ENCODE results near the gene EPHB2. TPM values are rescaled to one million over a fixed set of nuclear protein-coding genes. Genes with fewer than 3 reads are reported as not detected.

EPHB2 gene
- total RNA-seq, 1 experiment from 2014 or later = 4.3 TPM

DNA sequence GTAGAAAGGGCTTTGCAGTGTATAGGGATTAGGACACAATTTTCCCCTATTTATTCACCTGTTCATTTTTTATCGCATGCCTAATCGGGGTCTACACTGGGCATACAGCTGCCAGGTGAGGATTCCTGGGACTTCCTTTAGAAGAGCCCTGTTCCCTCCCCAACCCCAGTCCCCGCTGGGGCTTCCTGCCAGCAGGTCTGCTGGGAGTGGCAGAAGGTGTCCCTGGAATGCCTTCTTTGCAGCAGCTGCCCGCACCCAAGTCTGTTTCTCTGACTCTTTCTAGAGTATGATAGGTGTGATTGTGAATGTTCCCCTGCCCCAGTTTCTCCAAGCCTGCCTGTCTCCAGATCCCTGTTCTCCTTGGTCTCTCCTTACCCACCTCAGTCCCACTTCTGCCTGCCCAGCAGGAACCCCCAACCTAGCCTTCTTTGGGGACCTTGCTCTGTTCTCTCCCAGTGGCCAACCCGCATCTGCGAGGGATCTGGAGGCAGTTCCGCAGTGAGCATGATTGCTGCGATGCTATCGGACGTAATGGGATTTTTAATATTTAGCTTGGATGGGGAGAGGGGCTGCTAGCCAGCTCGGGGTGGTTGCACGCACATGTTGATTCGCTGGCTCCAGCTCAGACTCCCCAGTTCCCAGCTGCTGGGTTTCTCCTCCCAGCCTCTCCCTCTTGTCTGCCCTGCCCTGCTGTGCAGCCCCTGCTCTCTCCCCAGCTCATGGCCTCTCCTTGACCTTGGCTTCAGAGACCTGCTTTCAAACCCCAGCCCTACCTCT, 79.8 kb downstream of the EPHB2 start:
- Histone ChIP-seq H3K4me1 (replicated peaks) (no peaks in the 10 kb centered on the region), H3K27ac (no peak overlapping the region), H3K27me3 (replicated peaks) (no peaks in the 10 kb centered on the region), H3K9me3 (replicated peaks) (no peaks in the 10 kb centered on the region), H3K36me3 (no peaks in the 10 kb centered on the region), H3K4me3 (no peak overlapping the region)
- no peak for DNase-seq (ENCODE audit: low read depth in 1 of 2, low spot score in 2 of 2)

DNA sequence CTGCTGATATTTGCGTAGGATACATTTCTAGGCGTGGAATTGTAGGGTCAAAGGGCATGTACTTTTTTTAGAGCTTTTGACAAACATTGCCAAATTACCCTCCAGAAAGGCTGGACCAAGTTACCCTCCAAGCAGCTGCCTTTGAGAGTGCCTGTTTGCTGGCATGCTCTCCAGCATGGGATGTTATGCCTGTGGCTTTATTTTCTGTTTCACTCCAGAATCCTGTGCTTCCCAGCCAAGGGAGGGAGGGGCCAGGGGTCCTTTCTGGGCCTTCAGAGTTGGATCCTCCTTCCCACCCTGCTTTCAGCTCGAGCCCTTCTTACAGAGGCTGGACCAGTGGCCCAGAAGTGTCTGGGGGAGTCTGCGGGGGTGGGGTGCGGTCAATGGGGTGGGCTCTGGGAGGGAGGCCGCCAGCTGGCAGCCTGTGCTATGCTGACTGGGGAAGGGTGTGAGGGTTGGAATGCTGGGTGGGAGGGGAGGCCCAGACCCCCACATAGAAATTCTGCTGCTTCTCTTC, 81.2 kb downstream of the EPHB2 start:
- H3K36me3 ChIP-seq = no peaks in the 10 kb centered on the region
- DNase-seq (ENCODE audit: low read depth in 1 of 2, low spot score in 2 of 2) = no peak

DNA sequence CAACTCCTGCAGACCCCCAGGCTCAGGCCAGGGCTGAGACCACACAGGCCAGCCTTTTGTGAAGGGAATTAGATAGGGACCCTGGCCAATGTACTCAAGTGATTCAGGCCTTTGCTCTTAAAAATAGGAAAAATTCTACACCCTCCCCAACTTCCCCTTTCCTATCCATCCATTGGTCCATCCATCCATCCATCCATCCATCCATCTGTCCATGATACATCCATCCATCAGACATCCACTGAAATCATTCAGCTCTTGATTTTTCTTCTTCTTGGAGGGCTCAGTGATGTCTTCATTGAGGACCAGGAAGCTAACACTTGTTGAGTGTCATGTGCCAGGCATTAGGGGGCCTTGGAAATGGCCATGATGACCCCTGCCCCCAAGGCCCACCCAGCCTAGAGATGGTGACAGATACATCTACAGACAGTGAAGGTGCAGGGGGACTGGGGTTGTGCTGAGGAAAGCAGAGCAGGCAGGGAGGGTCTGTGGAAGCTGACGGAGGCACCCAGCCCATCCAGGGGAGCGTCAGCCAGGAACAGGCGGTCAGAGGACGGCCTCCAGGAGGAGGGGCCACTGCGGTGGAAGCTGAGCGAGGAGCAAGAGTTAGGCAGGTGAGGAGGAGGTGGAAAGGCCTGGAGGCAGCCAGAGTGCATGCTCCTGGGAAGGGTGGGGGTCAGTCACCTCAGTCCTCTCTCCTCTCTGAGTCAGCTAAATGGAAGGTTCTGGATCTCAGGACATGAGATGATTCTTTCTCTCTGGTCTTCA, 81.9 kb downstream of the EPHB2 start:
- H3K9me3 ChIP-seq (replicated peaks) = no peaks in the 10 kb centered on the region
- H3K27me3 ChIP-seq (replicated peaks) = no peaks in the 10 kb centered on the region
- no peaks in the 10 kb centered on the region for H3K36me3 ChIP-seq
- no peak for DNase-seq (ENCODE audit: low read depth in 1 of 2, low spot score in 2 of 2)
- no peaks in the 10 kb centered on the region for H3K4me1 ChIP-seq (replicated peaks)
- H3K27ac ChIP-seq = no peak overlapping the region
- H3K4me3 ChIP-seq = no peak overlapping the region

More for the DNA sequence above, 81.2 kb downstream of the EPHB2 start:
- no peak overlapping the region for H3K4me3 ChIP-seq
- H3K4me1 ChIP-seq (replicated peaks) = no peaks in the 10 kb centered on the region
- no peak overlapping the region for H3K27ac ChIP-seq
- no peaks in the 10 kb centered on the region for H3K9me3 ChIP-seq (replicated peaks)
- H3K27me3 ChIP-seq (replicated peaks) = no peaks in the 10 kb centered on the region

DNA sequence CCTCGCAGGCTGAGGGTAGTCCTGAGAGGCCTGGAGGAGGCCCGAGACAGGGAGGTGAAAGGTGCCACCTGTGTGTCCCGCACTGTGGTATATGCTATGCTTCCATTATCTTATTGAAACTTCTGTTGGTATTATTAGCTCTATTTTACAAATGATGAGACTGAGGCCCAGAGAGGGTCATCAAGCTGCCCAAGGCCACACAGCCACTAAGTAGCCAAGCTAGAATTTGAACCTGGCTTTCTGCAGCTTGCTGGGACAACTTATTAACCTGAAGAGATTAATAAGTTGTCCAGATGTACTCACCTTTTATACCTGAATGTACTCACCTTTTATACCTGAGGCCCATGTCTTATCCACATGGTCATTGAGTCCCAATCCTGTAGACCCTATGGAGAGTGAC, 83.0 kb downstream of the EPHB2 start:
- Histone ChIP-seq H3K36me3 (no peaks in the 10 kb centered on the region), H3K27me3 (replicated peaks) (no peaks in the 10 kb centered on the region), H3K4me1 (replicated peaks) (no peaks in the 10 kb centered on the region), H3K4me3 (no peak overlapping the region), H3K27ac (no peak overlapping the region), H3K9me3 (replicated peaks) (no peaks in the 10 kb centered on the region)
- no peak for DNase-seq (ENCODE audit: low read depth in 1 of 2, low spot score in 2 of 2)

DNA sequence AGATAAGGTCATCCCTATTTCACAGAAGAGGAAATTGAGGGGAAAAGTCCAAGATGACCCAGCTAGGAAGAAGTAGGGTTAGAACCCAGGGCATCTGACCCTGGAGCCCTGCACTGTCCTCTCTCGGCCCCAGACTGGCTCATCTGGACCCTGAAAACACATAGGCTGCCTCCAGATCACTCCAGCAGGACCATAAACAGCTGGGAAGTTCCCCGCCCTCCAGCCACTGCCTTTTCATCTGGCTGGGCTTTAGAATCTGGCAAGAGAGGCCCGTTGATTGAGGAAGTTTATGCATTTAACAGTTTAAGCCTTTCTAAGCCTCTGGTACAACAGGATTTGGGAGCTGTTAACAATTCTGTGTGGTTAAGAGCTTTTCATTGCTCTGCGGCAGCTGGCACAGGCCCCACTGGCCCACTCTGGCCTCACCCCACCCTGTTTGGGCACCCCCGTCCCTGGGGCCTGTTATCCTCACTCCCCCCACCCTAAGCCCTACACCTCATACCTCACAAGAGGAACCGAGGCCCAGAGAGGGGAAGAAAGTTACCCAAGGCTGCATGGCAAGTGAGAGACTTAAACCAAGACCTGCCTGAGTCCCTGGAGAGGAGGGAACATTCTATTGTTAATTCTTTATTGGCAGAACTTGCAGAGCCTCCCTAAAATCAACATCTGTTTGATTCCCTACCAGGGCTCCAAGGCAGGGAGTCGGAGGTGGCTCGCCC, 84.2 kb downstream of the EPHB2 start:
- H3K4me1 ChIP-seq (replicated peaks) = no peaks in the 10 kb centered on the region
- H3K36me3 ChIP-seq = no peaks in the 10 kb centered on the region
- H3K4me3 ChIP-seq = no peak overlapping the region
- H3K27ac ChIP-seq = no peak overlapping the region
- no peaks in the 10 kb centered on the region for H3K27me3 ChIP-seq (replicated peaks)
- H3K9me3 ChIP-seq (replicated peaks) = no peaks in the 10 kb centered on the region
- no peak for DNase-seq (ENCODE audit: low read depth in 1 of 2, low spot score in 2 of 2)

DNA sequence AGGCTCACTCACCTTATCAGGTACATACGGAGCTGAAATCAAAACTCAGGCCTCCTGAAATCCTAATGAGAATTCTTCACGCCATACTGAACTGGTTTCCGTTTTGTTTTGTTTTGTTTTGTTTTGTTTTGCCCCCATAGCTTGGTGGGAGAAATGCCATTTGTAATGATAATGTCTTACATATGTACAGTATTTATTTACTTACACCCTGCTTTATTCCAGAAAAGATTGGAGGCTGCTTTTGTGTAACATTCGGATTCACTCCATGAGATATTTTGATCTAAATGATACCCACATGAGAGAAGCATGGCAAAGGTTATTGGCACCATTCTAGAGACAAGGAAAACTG, 84.7 kb downstream of the EPHB2 start:
- H3K27ac ChIP-seq = no peak overlapping the region
- H3K4me1 ChIP-seq (replicated peaks) = no peaks in the 10 kb centered on the region
- H3K9me3 ChIP-seq (replicated peaks) = no peaks in the 10 kb centered on the region
- no peaks in the 10 kb centered on the region for H3K36me3 ChIP-seq
- no peaks in the 10 kb centered on the region for H3K27me3 ChIP-seq (replicated peaks)
- DNase-seq (ENCODE audit: low read depth in 1 of 2, low spot score in 2 of 2) = no peak
- H3K4me3 ChIP-seq = no peak overlapping the region

DNA sequence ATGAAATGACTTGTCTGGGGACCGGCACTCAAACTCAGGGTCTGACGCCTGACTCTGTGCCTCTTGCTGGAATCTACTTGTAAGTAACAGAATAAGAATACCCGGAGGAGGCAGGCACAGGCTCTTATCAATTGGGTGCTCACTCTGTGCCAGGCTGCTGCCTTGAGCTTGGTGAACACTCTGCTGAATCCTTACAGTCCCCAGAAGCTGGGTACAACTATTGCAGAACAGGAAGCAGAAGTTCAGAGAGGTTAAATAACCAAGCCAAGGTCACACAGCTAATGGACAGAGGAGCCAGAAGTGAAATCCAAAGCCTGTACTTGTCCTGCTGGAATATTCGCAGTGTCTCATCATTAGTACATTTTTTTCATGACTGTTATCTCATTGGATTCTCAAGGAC, 86.0 kb downstream of the EPHB2 start:
- no peak for DNase-seq (ENCODE audit: low read depth in 1 of 2, low spot score in 2 of 2)
- Histone ChIP-seq H3K4me3 (no peak overlapping the region), H3K27me3 (replicated peaks) (no peaks in the 10 kb centered on the region), H3K9me3 (replicated peaks) (no peaks in the 10 kb centered on the region), H3K4me1 (replicated peaks) (no peaks in the 10 kb centered on the region), H3K27ac (no peak overlapping the region), H3K36me3 (no peaks in the 10 kb centered on the region)

DNA sequence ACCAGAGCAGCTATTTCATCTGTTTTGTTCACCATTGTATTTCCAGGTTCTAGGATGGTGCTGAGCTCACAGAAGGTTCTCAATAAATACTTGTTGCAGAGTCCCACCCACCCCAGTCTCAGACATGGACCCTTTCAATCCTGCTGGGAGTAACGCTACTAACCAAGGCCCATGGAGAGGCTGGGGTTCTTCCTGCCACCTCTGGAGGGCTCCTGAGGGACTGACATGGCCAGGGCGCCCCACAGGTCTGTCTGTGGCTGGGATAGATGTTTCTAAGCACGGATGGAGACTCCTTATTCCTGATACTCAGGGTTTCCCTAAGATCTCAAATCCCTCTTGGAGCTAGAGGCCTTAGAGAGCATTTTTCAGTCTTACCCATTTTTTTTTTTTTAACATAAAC, 87.4 kb downstream of the EPHB2 start:
- H3K27ac ChIP-seq = no peak overlapping the region
- H3K27me3 ChIP-seq (replicated peaks) = no peaks in the 10 kb centered on the region
- H3K4me3 ChIP-seq = no peak overlapping the region
- no peaks in the 10 kb centered on the region for H3K9me3 ChIP-seq (replicated peaks)
- H3K36me3 ChIP-seq = no peaks in the 10 kb centered on the region
- no peak for DNase-seq (ENCODE audit: low read depth in 1 of 2, low spot score in 2 of 2)
- H3K4me1 ChIP-seq (replicated peaks) = no peaks in the 10 kb centered on the region

DNA sequence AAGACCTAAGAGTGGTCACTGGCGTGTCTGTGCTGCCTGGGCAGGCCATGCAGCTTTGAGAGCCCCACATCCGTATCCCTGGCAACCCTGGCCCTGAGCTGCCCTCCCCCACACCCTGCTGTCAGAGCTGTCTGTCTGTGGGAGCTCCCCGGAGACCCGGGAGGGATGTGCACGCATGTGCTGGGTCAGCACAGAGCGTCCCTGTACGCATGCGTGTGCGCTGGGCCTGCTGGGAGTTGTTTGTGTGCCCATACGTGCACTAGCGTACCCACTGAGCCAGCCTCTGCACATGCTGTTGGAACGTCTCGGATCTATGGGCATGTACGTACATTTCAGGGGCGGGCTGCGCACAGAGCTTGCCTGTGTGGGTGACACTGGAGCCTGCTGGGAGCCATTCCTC, 89.3 kb downstream of the EPHB2 start:
- no peak overlapping the region for H3K27ac ChIP-seq
- H3K27me3 ChIP-seq (replicated peaks) = no peaks in the 10 kb centered on the region
- H3K9me3 ChIP-seq (replicated peaks) = no peaks in the 10 kb centered on the region
- H3K4me3 ChIP-seq = no peak overlapping the region
- no peak for DNase-seq (ENCODE audit: low read depth in 1 of 2, low spot score in 2 of 2)
- no peaks in the 10 kb centered on the region for H3K4me1 ChIP-seq (replicated peaks)
- H3K36me3 ChIP-seq = no peaks in the 10 kb centered on the region

DNA sequence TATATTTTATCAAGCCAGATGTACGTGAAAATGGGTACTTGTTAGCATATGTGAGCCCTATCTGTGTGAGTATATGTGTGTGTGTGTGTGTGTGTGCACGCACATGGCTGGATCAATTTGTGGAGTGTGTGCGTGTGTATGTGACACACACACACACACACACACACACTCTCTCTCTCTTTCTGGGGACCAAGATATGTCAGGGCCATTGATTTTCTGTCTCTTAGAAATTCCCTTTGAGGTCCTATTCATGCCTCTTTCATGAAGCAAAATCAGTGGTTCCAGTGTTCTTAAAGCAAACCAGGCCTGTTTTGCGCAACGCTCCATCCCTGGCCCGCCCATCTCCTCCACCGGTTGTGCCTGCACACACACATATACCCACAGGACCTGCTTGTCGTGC, 90.0 kb downstream of the EPHB2 start:
- no peaks in the 10 kb centered on the region for H3K4me1 ChIP-seq (replicated peaks)
- DNase-seq (ENCODE audit: low read depth in 1 of 2, low spot score in 2 of 2) = no peak
- no peaks in the 10 kb centered on the region for H3K27me3 ChIP-seq (replicated peaks)
- no peak overlapping the region for H3K4me3 ChIP-seq
- no peaks in the 10 kb centered on the region for H3K36me3 ChIP-seq
- no peaks in the 10 kb centered on the region for H3K9me3 ChIP-seq (replicated peaks)
- no peak overlapping the region for H3K27ac ChIP-seq

DNA sequence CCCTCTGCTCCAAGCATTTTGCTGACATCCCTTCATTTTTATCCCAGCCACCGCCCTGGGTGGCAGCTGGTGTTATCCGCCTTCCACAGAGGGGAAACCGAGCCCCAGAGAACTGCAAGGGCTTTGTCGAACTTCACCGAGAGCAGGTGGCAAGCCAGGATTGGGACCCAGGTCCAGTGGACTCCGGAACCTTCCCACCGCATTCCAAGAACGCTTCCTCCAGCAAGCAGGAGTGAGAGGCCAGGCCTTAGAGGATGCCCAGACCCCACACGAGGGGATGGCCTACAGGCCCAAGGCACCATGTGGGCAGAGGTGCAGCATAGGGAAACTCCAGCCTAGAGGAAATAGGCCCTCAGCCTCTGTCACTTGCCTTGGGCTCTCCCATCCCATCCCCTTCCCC, 90.7 kb downstream of the EPHB2 start:
- DNase-seq (ENCODE audit: low read depth in 1 of 2, low spot score in 2 of 2) = no peak

DNA sequence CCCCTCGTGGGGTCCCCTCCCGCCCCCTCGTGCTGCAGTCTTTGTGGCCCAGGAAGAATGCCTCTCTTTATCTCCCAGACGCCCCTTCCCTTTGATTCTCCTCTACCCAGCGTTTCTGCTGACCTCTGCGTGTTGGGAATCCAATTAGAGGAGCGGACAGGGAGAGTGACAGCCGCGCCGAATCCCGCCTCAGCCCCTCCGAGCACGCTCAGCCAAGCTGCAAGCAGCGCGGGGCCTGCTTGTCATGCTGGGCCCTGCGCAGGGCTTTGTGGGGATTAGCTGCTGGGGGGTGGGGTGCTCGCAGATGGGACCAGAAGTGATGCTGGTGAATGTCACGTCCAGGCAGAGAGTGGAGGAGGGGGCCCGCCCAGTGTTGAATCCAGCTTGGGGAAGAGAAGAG, 91.1 kb downstream of the EPHB2 start:
- H3K27me3 ChIP-seq (replicated peaks) = no peaks in the 10 kb centered on the region
- no peaks in the 10 kb centered on the region for H3K4me1 ChIP-seq (replicated peaks)
- H3K9me3 ChIP-seq (replicated peaks) = no peaks in the 10 kb centered on the region
- no peak overlapping the region for H3K4me3 ChIP-seq
- H3K27ac ChIP-seq = no peak overlapping the region
- H3K36me3 ChIP-seq = no peaks in the 10 kb centered on the region
- no peak for DNase-seq (ENCODE audit: low read depth in 1 of 2, low spot score in 2 of 2)

More for the DNA sequence above, 90.7 kb downstream of the EPHB2 start:
- Histone ChIP-seq H3K36me3 (no peaks in the 10 kb centered on the region), H3K27me3 (replicated peaks) (no peaks in the 10 kb centered on the region), H3K27ac (no peak overlapping the region), H3K9me3 (replicated peaks) (no peaks in the 10 kb centered on the region), H3K4me3 (no peak overlapping the region), H3K4me1 (replicated peaks) (no peaks in the 10 kb centered on the region)

DNA sequence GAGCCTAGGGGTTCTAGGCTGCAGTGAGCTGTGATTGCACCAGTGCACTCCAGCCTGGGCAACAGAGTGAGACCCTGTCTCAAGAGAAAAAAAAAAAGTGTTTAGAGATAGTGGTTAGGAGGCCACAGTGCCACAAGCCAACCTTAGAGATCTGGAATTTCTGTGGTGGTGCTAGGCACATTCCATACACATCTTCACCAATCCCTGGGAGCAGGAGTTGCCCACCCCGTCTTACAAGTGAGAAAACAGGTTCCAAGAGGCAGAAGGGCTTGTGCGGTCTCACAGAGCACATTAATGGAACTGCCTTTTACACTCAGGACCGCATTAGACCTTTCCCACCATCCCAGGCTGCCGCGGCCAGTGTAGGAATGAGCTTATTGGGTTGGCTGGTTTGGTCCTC, 93.2 kb downstream of the EPHB2 start:
- Histone ChIP-seq H3K9me3 (replicated peaks) (no peaks in the 10 kb centered on the region), H3K4me3 (no peak overlapping the region), H3K27ac (no peak overlapping the region), H3K4me1 (replicated peaks) (no peaks in the 10 kb centered on the region), H3K36me3 (no peaks in the 10 kb centered on the region), H3K27me3 (replicated peaks) (no peaks in the 10 kb centered on the region)
- DNase-seq (ENCODE audit: low read depth in 1 of 2, low spot score in 2 of 2) = no peak

DNA sequence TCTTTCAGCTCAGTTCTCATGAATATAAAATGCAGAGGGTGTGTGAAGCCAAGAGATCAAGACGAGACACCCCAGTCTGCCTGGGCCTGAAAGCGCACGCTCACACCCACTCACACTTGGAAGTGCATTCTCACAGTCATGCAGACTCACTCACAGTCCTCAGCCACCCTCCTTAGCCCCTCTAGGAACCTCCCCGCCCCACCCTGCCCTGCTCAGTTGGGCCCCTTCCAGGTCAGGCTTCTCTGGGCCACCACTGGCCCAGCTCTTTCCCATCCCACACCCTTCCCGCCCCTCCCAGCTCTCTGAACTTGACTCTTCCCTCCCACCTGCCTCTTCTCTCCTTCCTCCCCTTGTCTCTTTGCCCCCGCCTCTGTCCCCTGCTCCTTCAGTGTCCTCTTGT, 93.8 kb downstream of the EPHB2 start:
- no peak overlapping the region for H3K4me3 ChIP-seq
- no peaks in the 10 kb centered on the region for H3K9me3 ChIP-seq (replicated peaks)
- H3K27me3 ChIP-seq (replicated peaks) = no peaks in the 10 kb centered on the region
- no peak overlapping the region for H3K27ac ChIP-seq
- H3K4me1 ChIP-seq (replicated peaks) = no peaks in the 10 kb centered on the region
- H3K36me3 ChIP-seq = no peaks in the 10 kb centered on the region
- DNase-seq (ENCODE audit: low read depth in 1 of 2, low spot score in 2 of 2) = no peak
